ENCODE data around the gene DCN. TPM values are rescaled to one million over a fixed set of nuclear protein-coding genes. Genes with fewer than 3 reads are reported as not detected.
"Not testable (repeated sequence)": the region's sequence is repeated elsewhere in the genome, so short reads cannot be mapped to it uniquely, and the experiment has no call there.

DCN gene
- 41.6 TPM for total RNA-seq

- FAIRE-seq (no peak), DNase-seq (ENCODE audit: low spot score in 2 of 2) (no peak)
Measured at GRCh38 chr12:91182636-91183455, at the start of gene DCN. TSS of gene DCN (minus strand) at chr12:91182817. CDS start at chr12:91178552, 4,265 bp downstream.

DNA sequence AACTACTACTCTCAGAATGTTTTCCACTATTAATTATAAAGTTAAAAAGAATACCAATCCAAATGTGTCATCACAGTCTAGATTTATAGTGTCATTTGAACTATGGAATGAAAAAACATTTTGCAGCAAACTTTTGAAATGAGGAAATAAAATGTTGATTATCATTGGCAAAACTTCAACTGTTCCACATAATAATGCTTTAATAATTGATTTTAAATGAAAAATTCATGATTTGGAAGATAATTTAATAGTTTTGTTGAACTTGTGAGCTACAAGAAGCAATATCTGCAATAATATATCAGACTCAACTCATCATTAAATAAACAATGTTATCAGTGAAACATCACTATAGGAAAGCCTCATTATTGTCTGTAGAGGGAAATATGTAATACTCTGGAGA lies 48.2 kb upstream of the DCN start:
- no peak for DNase-seq (ENCODE audit: low spot score in 2 of 2)
- peak; percentile 39 for FAIRE-seq

DNA sequence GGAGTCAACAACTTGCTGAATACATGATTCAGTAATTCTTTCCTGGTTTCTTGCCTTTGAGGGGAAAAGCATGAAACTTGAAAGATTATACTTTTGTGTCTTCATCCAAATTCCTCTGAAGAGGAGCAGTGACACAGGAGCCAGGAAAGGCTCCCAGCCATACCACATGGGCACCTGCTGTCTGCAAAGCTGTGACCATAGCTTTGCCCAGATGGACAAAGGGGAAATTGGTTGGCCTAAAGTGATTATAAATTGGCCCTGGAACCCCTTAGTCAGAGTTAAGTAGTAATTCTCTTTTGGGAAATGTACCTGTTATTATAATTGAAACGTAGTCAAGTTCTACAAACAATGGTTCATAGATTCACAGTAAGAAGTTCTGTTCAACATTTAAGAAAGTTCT lies 44.3 kb upstream of the DCN start:
- DNase-seq (ENCODE audit: low spot score in 2 of 2) (no peak), FAIRE-seq (no peak)

DNA sequence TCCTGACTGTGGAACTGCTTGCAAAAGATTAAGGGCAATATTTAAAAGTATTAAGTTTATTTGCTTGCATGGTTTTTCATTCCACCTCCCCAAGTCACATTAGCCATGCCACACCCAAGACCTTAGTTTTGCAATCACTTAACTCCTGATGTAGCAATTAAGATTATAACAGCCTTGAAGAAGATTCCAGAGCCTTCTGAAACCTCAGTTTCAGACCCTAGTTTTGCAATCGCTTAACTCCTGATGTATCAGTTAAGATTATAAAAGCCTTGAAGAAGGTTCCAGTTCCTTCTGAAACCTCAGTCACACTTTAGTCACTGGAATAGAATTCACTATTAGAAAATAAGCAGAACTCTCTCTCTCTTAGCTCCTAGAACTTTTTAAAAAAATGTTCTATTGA lies 42.7 kb upstream of the DCN start:
- DNase-seq (ENCODE audit: low spot score in 2 of 2) (no peak), FAIRE-seq (no peak)

DNA sequence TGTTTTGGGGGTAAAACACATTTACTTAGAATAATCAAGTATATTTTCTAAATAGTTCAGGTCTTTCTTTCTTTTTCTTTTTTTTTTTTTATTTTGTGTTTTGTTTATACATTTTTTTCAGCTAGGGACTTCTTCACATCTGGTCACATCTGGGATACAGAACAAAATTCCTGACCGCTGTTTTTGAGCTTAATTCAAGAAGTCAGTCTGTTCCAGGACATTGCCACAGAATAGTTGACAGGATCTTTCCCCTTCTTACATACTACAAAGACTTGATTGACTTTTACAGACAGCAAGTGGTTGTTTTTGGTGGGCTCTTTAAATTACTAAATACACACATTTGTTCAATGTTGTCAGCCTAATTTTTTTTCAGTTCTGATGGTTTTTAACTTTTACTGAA lies 41.8 kb upstream of the DCN start:
- no peak for FAIRE-seq
- no peak for DNase-seq (ENCODE audit: low spot score in 2 of 2)

DNA sequence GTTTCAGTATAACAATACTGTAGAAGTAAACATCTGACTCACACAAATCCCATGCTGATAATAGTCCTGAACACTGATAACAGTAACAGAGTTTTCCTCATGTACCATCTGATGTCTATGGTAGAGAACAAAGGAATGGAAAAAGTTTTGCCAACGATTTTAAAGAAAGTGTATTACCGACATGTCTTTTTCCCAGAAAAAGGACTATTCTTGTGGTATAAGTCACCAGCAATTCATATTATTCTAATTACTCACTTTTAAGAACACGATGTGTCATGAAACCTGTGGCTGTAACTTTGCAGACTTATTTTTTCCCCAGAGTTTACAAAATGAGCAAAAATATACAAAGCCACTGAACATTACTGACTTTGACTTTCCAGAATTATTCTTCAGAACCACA lies 40.1 kb upstream of the DCN start:
- FAIRE-seq (no peak), DNase-seq (ENCODE audit: low spot score in 2 of 2) (no peak)

GRCh38 chr12:91219919-91220318 lies 37.3 kb upstream of the DCN start:
- no peak for DNase-seq (ENCODE audit: low spot score in 2 of 2)
- no peak for FAIRE-seq

DNA sequence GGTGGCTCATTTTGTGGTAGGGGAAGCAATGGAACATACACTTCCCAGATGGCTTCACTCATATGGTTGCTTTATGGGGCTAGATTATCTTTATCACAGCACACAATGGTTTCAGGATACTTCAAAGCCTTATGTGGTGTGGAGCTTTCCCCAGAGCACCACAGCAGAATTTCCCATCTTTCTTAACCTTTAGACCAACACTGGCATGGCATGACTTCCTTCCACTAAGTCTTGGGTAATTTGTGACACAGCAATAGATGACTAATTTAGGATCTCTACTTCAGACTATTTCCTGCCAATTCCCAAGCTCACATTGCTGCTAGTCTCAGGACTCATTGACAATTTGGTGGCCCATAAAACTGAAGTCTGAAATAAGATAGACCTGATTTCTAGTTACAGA lies 36.9 kb upstream of the DCN start:
- FAIRE-seq, result no peak
- DNase-seq (ENCODE audit: low spot score in 2 of 2), result no peak

DNA sequence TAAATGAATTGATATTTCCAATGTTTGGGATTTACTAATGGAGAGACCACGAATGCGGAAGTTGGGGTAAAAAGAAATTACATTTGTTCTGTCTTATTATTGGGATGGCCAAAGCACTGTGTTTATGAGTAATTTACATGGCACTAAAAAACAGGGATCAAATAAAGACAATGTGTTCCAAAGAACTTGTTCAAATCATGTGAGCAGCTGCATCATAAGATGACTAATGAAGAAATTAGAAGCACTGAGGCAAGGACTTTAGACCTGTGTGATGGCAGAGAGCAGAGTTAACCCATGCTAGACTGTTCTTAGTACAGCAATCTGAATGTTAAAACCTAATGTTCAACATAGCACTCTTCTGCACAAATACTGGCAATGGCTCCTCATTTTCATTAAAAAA lies 34.3 kb upstream of the DCN start:
- no peak for DNase-seq (ENCODE audit: low spot score in 2 of 2)
- FAIRE-seq, result no peak

- FAIRE-seq (no peak), DNase-seq (ENCODE audit: low spot score in 2 of 2) (no peak)
Measured at GRCh38 chr12:91215940-91216454, 33.4 kb upstream of the DCN start.

GRCh38 chr12:91211866-91212265 lies 29.2 kb upstream of the DCN start:
- FAIRE-seq (no peak), DNase-seq (ENCODE audit: low spot score in 2 of 2) (no peak)

DNA sequence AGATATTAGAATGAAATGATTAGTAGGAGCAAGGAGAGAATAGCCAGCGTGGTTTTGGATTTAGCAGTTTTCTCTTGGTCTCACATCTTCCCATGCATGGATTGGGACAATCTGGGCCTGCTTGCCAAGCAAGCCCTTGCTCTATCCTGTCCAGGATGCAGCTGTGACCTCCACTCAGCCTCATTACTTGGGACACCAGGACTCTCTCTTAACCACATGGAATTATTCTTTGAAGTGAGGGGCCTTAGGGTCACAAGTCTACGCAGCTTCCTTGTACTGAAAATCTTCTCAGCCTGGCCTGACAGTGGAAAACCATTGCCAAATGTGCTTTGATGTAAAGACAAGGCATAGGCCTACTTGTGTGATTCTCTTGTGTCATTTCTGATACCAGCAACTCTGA lies 28.0 kb upstream of the DCN start:
- DNase-seq (ENCODE audit: low spot score in 2 of 2), result no peak
- FAIRE-seq, result no peak

- FAIRE-seq, result no peak
- no peak for DNase-seq (ENCODE audit: low spot score in 2 of 2)
Measured at GRCh38 chr12:91210144-91210543, 27.5 kb upstream of the DCN start.

DNA sequence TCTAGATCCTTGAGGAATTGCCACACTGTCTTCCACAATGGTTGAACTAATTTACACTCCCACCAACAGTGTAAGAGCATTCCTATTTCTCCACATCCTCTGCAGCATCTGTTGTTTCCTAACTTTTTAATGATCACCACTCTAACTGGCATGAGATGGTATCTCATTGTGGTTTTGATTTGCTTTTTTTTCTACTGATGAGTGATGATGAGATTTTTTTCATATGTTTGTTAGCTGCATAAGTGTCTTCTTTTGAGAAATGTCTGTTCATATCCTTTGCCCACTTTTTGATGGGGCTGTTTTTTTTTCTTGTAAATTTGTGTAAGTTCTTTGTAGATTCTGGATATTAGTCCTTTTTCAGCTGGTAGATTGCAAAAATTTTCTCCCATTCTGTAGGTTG lies 24.7 kb upstream of the DCN start:
- FAIRE-seq, result not testable (repeated sequence)

DNA sequence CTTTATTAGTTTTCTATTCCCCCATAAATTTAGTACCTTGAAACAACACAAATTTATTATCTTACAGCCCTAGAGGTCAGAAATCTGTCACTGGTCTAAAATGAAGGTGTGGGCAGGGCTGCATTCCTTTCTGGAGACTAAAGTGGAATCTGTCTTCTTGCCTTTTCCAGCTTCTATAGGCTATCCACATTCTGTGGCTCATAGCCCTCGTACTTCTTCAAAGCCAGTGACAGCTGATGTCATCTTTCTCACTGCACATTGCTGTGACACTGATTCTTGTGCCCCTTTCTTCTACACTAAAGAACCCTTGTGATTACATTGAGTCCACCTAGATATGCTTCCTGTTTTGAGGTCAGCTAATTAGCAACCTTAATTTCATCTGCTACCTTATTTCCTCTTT lies 23.2 kb upstream of the DCN start:
- DNase-seq (ENCODE audit: low spot score in 2 of 2) (no peak), FAIRE-seq (no peak)

More for the DNA sequence above, 24.7 kb upstream of the DCN start:
- DNase-seq (ENCODE audit: low spot score in 2 of 2), result not testable (repeated sequence)

DNA sequence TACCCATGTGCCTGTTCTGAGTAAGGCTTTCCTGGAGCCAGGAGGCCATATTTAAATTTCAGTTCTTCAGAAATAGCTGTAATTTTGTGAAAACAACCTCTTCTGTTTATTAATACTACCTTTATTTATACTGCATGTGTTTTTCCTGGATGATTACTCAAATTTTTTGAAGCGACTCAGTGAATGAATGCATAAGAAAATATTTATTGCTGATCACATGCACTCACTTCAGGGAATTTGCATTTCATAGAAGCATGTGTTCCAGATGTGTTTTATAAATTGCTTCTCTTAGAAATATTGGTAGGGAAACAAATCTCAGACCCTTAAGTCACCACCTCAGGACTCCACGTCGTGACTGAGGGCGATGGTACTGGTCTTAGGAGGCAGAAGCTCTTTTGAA lies 21.8 kb upstream of the DCN start:
- DNase-seq (ENCODE audit: low spot score in 2 of 2) (no peak), FAIRE-seq (no peak)

GRCh38 chr12:91203610-91204009 lies 21.0 kb upstream of the DCN start:
- DNase-seq (ENCODE audit: low spot score in 2 of 2), result no peak

GRCh38 chr12:91202390-91202789 lies 19.8 kb upstream of the DCN start:
- no peak for FAIRE-seq
- no peak for DNase-seq (ENCODE audit: low spot score in 2 of 2)

More at GRCh38 chr12:91203610-91204009, 21.0 kb upstream of the DCN start:
- FAIRE-seq, result no peak

- DNase-seq (ENCODE audit: low spot score in 2 of 2) (no peak), FAIRE-seq (no peak)
Measured at GRCh38 chr12:91196436-91196835, 13.8 kb upstream of the DCN start.

- DNase-seq (ENCODE audit: low spot score in 2 of 2) (no peak), FAIRE-seq (no peak)
Measured at GRCh38 chr12:91194500-91194899, 11.9 kb upstream of the DCN start.

DNA sequence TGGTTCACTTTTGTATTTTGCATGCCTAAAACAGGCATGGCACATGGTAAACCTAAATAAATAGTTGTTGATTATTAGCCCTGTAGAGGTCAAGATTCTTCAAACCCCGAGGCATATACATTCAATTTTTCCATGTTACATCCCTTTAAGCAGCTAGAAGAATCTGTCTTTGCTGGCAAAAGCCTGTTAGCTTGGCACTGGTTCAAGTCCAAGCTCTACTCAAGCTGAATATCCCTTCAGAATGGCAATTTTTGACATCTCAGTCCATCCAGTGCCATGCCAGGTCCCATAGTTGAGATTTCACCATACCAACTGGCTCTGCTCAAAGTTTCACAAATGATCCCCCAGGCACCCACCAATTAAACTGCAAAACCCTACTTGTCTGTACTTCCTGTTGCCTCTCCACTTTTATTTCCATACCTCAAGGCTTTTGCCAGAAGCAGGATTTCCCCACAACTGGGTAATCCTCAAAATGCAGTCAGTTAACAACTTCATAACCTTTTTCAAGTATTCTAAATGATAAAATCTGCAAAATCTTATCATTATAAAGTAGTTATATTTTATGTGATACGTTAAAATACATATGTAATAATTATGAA lies 9.0 kb upstream of the DCN start:
- no peak for DNase-seq (ENCODE audit: low spot score in 2 of 2)

DNA sequence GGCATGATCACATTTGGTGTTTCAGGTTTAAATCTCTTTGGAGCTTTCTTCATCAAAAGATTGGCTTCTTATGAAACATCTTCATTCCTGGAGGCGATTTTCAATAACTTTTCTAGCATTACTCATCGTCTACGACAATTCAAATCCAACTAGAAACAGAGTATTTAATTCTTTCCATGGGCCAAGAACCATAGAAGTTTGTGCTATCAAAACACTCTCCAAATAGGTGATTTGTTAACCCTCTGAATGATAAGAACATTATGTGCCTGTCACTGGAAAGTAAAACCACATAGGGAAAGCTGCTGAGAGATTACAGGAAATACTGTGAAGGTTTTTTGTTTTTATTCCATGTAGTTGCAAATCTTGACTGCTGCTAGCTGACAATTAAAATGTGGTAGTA lies 6.9 kb upstream of the DCN start:
- no peak for FAIRE-seq
- no peak for DNase-seq (ENCODE audit: low spot score in 2 of 2)

More for the DNA sequence above, 9.0 kb upstream of the DCN start:
- FAIRE-seq, result no peak
